ENCODE data around the gene ATG9B. TPM values are rescaled to one million over a fixed set of nuclear protein-coding genes. Genes with fewer than 3 reads are reported as not detected.

Gene ATG9B
- total and polyA plus RNA-seq, 2 of the 13 experiments (the other 11 are each of a cell fraction or from before 2014, with no cell fraction given) = 0.24 TPM; not detected in 1

- TF ChIP-seq FOXC1 (CRISPR knock-in tag; IDR thresholded peaks at IDR 0.05; ENCODE audit: borderline replicate concordance) (peak; percentile 15; the same call in 1 of the 2 replicates), NCOA1 (CRISPR knock-in tag; IDR thresholded peaks at IDR 0.05) (no peak), ZBTB20 (CRISPR knock-in tag; IDR thresholded peaks at IDR 0.05; ENCODE audit: borderline replicate concordance, low read depth) (no peak), NONO (IDR thresholded peaks at IDR 0.05) (no peak), NONO (CRISPR knock-in tag; conservative IDR thresholded peaks at IDR 0.05) (no peak), CBX2 (IDR thresholded peaks at IDR 0.05; ENCODE audit: low read depth, low read length) (no peak), CBX2 (CRISPR knock-in tag; IDR thresholded peaks at IDR 0.05; ENCODE audit: low read depth) (no peak), SMARCC2 (IDR thresholded peaks at IDR 0.05) (no peak), ZNF607 (CRISPR knock-in tag; IDR thresholded peaks at IDR 0.05; ENCODE audit: borderline replicate concordance) (peak; percentile 15; the same call in 1 of the 2 replicates), ZNF598 (CRISPR knock-in tag; IDR thresholded peaks at IDR 0.05; ENCODE audit: borderline replicate concordance) (no peak), AKAP8 (CRISPR knock-in tag; IDR thresholded peaks at IDR 0.05) (no peak), ZNF224 (CRISPR knock-in tag; IDR thresholded peaks at IDR 0.05) (0 out of 2 replicates have a peak, but pooled peaks have one; percentile 3), PRDM15 (CRISPR knock-in tag; IDR thresholded peaks at IDR 0.05) (no peak), HMG20A (CRISPR knock-in tag; IDR thresholded peaks at IDR 0.05; ENCODE audit: borderline replicate concordance) (no peak)
- TF ChIP-seq, protein P1, sequence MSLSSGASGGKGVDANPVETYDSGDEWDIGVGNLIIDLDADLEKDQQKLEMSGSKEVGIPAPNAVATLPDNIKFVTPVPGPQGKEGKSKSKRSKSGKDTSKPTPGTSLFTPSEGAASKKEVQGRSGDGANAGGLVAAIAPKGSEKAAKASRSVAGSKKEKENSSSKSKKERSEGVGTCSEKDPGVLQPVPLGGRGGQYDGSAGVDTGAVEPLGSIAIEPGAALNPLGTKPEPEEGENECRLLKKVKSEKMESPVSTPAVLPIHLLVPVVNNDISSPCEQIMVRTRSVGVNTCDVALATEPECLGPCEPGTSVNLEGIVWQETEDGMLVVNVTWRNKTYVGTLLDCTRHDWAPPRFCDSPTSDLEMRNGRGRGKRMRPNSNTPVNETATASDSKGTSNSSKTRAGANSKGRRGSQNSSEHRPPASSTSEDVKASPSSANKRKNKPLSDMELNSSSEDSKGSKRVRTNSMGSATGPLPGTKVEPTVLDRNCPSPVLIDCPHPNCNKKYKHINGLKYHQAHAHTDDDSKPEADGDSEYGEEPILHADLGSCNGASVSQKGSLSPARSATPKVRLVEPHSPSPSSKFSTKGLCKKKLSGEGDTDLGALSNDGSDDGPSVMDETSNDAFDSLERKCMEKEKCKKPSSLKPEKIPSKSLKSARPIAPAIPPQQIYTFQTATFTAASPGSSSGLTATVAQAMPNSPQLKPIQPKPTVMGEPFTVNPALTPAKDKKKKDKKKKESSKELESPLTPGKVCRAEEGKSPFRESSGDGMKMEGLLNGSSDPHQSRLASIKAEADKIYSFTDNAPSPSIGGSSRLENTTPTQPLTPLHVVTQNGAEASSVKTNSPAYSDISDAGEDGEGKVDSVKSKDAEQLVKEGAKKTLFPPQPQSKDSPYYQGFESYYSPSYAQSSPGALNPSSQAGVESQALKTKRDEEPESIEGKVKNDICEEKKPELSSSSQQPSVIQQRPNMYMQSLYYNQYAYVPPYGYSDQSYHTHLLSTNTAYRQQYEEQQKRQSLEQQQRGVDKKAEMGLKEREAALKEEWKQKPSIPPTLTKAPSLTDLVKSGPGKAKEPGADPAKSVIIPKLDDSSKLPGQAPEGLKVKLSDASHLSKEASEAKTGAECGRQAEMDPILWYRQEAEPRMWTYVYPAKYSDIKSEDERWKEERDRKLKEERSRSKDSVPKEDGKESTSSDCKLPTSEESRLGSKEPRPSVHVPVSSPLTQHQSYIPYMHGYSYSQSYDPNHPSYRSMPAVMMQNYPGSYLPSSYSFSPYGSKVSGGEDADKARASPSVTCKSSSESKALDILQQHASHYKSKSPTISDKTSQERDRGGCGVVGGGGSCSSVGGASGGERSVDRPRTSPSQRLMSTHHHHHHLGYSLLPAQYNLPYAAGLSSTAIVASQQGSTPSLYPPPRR (CRISPR knock-in tag; IDR thresholded peaks at IDR 0.05; ENCODE audit: borderline replicate concordance) = no peak
- TF ChIP-seq, protein P2, sequence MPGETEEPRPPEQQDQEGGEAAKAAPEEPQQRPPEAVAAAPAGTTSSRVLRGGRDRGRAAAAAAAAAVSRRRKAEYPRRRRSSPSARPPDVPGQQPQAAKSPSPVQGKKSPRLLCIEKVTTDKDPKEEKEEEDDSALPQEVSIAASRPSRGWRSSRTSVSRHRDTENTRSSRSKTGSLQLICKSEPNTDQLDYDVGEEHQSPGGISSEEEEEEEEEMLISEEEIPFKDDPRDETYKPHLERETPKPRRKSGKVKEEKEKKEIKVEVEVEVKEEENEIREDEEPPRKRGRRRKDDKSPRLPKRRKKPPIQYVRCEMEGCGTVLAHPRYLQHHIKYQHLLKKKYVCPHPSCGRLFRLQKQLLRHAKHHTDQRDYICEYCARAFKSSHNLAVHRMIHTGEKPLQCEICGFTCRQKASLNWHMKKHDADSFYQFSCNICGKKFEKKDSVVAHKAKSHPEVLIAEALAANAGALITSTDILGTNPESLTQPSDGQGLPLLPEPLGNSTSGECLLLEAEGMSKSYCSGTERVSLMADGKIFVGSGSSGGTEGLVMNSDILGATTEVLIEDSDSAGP (CRISPR knock-in tag; IDR thresholded peaks at IDR 0.05; ENCODE audit: borderline replicate concordance) = 0 out of 2 replicates have a peak, but pooled peaks have one; percentile 7
Observed at GRCh38 chr7:151057506-151057988, 33.3 kb upstream of the ATG9B start, which contains the start of gene CDK5 (continued).
